ENCODE results near the gene PRKACA.
A peak's percentile ranks its signal among the peaks of the same experiment; 100 is the strongest.
"Not testable (repeated sequence)": the region's sequence is repeated elsewhere in the genome, so short reads cannot be mapped to it uniquely, and the experiment has no call there.

The PRKACA gene

DNA sequence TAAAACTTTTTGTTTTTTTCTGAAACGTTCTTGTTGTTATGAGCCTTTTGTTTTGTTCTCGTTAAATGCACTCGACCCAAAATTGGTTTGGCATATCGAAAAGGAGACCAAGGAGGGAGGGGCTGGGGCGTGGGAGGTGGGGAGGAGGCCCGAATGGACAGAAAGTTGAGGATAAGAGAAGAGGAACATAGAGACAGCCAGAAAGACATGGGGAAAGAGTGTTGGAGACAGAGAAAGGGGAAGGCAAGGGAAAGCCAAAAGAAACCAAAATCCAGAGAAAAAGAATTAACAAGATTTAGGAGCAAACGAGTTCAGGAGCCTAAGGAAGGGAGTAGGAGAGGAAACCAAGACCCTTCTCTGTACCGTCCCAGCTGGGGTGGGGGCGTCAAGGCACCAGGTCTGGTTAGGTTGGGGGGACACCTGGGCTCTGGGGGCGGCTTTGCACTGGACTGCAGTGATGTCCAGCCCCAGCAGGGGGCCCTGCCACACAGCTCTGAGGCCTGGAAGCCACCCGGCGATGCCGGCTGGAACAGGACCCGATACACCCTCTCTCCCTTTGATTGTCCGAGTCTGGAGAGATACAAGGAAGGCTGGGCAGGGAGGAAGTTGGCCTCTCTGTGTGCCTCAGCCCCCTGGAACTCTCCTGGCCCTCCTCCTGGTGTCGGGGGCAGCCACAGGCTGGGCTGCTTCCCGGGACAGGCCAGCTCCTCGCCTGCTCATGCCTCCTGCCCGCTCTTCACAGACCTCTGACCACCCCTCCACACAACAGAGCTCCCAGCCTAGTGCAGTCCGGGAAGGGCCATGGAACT is 30.4 kb upstream of the PRKACA start:
- peak; percentile 54 for DNase-seq

DNA sequence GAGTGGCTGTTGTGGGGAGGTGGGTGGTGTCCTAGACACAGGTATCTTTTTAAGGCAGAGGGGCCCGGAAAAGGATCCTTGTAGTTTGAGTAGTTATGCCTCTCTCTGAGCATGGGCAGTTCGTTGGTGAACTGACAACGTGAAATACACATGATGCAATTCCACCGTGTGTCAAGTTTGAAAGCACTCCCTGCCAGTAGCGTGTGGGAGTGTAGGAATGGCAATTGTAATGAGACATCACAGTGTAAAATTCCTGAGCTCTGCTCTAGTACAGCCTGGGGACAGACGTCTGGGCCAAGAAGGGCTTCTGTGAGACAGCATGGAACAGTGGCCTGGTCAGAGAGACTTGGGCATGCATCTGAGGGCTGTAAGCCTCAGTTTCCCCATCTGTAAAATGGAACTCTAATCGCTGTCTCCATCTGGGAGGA is 29.2 kb upstream of the PRKACA start:
- DNase-seq = no peak

DNA sequence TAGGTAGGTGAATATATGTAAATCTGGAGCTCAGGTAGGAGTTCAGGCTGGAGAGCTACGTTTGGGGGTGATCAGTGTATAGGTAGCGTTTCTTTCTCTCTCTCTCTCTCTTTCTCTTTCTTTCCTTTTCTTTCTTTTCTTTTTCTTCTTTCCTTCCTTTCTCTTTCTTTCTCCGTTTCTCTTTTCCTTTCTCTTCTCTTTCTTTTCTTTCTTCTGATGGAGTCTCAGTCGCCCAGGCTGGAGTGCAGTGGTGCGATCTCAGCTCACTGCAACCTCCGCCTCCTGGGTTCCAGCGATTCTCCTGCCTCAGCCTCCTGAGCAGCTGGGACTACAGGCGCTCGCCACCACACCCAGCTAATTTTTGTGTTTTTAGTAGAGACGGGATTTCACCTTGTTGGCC is 28.6 kb upstream of the PRKACA start:
- DNase-seq = not testable (repeated sequence)

DNA sequence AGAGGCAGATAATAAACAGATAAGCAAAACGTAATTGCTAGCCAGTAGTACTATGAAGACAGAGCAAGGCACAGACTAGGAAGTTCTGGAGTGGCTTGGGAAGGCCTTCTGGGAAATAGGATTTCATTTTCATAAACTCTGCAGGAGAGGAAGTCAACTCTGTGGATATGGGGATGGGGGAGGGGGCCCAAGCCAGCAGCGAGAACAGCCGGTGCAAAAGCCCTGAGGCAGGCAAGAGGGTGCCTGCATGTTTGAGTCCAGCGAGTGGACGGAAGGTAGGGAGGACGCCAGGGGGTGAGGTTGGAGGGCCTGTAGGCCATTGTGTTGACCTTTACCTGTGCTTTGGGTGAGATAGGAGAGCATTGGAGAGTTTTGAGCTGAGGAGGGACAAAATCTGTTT is 27.8 kb upstream of the PRKACA start:
- no peak for DNase-seq

DNA sequence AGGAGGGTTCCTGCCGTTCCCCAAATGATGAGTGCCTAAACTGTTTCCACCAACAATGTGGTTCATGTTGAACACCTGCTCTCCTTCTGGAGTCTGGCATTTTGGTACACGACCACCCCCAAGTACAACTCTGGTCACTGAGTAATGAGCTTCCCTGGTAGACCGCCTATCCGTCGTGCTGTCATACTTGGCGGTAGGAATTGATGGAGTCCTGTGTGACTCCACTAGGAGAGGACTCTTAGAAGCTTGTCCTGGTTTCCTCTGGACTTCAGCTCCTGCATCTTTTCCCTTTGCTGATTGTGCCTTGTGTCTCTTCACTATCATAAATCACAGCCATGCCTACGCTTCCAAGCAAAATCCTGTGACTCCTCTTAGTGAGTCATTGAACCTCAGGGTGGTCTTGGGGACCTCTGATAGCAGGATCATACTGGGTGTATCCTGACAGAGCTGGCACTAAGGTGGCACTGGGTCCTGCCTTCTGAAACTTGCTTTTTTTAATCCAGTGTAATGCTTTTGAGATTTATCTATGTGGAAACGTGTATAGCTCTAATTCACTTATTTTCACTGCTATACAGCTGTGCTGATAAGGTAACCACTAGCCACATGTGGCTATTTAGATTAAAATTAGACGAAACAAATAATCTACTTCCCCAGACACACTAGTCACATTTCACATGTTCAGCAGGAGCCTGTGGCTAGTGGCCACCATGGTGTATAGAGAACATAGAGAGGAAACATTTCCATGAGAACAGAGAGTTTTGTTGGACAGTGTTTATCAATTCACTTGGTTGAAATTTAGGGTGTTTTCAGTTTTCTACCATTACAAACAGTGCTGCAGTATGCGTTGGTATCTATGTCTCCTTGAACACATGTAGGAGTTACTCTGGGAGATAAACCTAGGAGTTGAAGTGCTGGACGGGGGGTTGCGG is 25.0 kb upstream of the PRKACA start:
- no peak for DNase-seq

DNA sequence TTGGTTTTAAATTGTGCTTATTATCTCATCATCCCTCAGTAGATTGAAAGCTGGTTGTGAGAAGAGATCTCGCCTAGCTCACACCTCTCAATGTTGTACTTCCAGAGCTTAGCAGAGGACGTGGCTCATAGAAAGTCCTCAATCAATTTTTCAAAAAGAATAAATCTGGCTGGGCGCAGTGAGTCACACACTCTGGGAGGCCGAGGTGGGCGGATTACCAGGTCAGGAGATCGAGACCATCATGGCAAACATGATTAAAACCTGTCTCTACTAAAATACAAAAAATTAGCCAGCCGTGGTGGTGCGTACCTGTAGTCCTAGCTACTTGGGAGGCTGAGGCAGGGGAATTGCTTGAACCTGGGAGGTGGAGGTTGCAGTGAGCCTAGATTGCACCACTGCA is 23.5 kb upstream of the PRKACA start:
- no peak for DNase-seq

DNA sequence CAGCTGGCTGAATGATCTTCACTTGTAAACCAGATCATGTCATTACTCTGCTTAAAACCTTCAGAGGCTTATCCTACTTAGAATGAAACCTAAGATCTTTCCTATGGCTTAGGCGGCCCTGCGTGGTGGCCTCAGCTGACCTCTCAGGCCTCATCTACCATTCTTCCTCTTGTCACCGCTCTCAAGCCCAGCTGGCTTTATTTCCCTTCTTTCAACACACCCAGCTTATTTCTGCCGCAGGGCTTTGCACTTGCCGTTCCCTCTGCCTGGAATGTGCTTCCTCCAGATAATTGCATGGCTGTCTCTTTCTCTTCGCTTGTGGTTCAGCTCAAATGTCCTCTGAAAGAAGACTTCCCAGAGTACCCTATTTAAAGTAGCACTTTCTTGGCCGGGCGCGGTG is 22.4 kb upstream of the PRKACA start:
- DNase-seq = no peak

DNA sequence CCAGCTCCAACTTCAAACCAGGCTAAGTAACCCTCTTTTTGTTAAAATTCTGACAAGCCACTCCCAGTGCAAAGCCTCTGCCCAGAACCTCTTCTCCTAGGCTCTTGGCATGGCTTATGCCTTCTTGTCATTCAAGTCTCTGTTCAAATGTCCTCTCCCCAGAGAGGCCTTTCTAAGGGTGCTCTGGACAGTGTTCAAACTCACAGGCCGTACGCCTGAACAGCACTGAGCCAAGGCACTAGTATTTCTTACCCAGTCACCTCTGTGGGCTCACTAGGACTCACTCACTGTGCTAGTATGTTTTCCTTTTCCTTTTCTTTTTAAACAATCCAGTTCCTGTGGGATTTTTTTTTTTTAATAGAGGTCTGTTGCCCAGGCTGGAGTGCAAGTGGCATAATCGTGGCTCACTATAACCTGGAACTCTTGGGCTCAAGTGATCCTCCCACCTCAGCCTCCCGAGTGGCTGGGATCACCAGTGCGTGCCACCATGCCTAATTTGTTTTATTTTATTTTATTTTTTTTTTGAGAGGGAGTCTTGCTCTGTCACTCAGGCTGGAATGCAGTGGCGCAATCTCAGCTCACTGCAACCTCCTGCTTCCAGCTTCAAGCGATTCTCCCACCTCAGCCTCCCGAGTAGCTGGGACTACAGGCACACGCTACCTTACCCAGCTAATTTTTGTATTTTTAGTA is 21.2 kb upstream of the PRKACA start:
- no peak for DNase-seq

DNA sequence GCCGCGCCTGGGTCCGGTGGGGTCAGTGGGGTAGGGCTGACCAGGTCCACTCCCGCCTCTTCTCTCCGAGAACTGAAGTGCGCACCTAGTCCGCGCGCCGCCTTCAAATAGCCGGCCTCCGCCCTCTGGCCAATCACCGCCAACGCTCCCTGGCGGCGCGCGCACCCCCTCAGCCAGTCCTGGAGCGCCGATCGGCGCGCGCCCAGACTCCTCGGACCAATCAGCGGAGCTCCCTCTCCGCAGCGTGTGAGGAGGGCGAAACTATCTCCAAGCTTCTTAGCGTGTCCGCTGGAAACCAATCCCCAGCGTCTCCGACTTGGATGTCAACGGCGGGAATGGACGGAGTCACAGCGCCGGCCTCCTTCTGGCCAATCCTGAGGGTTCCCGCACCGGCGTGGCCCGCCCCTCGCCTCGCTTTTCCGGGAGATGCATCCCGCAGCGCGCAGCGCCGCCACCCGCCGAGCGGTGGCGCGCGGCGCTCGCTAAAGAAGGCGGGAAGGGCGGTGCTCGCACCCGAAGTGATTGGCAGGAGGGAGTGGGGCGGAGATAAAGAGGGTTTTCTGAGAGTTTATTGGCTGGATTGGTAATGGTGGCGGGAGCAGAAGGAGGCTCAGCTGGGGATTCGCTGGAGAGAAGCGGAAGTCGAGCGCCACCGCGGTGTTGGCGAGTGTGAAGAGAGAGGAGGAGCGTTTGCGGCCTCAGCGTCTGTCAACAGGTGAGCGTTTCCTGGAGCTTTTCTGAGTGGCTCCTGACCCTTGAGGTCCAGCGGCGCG is 19.1 kb upstream of the PRKACA start, which contains the start of gene ASF1B:
Gene ASF1B, minus strand, starts transcription at position 81 of the 773 bp plus-strand sequence. CDS start 133 bp downstream, outside the sequence.
- peak; percentile 96 for DNase-seq

DNA sequence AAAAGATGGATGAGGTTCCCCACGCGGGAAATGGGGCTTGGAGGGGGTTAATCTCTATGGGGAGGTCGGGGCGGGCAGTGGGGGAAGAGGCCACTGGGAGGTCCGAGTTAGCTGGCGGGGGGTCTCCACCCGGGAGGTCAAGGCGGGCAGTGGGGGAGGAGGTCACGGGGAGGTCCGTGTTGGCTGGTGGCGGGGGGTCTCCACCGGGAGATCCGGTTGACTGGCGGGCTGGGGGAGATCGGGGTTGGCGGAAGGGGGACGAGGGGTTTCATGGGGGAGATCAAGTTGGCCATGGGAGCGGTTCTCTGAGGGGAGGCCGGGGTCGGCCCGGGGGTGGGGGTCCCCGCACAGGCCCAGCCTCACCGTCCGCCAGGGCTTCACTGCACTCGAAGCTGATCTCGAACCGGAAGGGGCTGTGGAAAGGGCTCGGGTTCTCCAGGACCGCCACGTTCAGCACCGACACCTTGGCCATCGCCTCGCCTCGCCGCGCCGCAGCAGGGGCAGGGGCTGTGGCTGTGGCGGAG is 18.5 kb upstream of the PRKACA start:
- no peak for DNase-seq

DNA sequence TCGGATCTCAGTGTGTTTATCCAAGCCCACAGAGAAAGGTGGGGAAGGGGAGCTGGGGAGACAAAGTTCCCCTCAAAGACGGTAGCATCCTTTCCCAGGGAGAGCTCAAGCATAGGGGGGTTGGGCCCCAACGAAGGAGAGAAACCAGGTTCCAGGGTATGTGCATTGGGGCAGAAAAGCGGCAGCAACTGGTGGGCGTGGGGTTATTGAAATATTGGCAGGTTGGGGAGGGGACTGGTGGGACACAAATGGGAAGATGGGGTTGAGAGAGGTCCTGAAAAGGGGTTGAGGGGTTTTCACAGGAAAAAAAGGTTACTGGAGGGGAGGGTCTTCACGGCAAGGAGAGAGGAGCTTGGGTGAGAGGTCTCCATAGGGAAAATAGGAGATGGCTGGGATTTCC is 17.8 kb upstream of the PRKACA start:
- DNase-seq = no peak

DNA sequence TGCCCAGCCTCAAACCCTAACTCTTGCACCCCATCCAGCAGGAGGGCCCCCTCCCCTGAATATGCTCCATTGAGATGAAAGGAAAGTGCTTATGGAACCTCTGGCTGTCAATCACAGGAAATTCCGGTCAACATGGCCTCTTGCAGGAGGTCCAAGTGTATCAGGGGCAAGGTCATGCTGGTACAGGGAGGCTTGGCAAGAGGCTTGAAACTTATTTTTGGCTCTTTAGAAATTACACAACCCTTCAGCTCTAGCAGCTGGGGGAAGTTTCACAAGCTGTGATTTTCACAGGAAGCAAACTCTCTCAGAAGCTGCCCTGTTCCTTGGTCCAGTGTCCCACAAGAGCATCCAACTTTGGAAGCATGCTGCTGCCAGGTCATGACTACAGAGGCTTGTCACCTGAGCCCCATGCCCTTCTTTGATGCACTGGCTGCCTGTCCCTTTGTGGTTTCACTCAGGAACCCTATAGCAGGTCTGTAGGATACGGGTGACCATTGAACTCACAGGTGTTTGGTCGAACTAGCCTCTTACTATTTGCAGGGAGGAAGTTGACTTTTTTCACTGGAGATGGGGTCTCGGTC is 10.5 kb upstream of the PRKACA start:
- DNase-seq = no peak

DNA sequence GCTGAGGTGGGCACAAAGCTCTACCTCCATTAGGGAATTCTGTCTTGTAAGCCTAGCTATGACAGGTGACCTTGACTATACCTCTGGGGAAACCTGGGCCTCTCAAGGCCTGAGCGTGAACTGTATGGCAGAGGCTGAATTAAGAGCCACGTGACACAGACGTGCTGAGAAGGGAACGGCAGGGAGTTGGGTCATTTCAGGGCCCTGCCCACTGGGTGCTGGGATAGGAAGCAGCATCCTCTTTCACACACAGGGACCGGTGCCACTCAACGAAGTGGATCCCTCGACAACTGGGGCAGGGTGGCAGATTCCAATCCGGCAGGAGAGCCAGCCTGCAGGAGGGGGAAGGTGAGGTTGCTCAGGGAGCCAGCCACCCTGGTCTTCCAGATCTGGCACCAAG is 9.6 kb upstream of the PRKACA start:
- no peak for DNase-seq

DNA sequence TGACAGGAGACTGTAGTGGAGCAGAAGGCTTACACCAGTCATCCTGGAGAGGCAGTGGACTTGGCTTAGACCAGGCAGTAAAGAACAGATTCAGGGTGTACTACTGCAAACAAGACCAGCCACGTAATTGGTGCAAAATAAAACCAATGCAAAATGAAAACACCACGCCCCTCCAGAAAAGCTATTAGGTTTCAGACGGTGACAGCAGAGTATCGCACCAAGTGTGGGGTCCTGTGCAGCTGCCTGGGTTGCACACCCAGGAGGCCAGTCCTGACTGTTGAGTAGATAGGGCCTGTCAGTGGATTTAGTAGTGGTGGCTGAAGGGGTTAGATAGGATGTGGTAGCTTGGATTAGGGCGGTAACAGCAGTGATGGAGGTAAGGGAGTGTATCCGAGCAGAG is 5.4 kb upstream of the PRKACA start:
- no peak for DNase-seq

DNA sequence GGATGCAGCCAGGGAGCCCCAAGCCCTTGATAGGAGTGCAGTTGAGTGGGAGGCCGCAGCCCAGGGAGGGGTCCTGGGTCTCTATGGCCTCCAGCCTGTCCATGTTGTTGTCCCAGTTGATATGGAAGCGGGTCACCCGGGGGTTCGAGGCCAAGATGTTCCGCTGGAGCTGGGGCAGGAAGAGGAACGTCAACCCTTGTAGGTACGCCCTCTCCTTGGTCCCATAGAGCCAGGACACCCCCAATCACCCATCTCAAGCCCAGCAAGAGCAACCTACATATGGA is 2.9 kb upstream of the PRKACA start:
- no peak for DNase-seq

DNA sequence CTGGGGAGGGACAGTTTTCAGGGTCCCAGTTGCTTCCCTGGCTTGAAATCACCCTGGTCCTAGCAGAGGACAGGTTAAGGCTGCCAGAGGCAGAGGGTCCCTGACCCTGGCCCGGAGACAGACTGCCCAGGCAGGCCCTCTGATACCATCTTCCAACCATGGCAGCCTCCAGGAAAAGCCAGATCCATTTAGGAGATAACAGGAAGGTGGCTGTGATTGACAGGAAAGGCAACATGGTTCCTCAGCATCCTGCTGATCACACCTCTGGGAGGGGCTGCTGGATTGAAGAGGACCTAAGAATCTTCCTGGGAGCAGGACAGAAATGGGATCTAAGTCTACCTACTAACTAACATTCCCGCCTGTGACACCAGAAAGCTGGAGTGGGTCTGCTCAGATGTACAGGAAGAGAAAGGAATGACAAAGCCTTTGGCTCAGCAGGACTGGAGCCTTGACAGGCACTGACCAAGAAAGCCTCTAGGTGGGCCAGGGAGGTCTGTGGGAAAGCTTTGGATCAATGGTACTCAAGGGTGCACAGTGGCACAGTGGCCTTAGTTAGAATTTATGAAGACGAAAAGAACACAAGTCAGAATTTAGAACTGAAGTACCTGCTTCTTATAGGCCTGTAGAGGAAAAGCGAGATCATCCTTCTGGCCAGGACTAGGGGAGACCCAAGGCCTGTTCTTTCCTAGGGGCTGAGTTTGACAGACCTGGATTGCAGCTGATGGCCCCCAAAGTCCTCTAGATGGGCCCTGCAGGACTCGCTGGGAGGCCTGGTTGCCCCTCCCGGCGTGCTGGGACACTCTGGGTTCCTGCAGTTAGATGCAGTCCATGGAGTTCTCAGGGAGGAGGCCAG is 2.3 kb upstream of the PRKACA start:
- no peak for DNase-seq

DNA sequence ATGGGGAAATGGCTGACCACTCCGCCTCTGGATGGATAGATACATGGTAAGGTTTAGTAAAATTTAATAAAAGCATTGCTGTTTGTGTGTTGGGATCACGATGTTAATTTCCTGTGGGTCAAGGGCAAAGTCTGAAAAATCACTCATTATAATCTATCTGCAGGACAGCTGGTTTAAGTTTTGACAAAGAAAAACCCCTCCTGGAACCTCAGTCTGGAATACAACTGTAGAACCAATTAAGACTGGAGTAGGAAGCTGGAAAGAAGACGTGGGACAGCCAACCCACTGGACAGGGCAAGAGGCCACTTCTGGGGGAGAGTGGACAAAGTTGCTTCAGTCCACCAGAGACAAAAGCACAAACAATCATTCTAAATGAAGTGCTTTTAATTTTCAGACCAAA is 1.6 kb upstream of the PRKACA start:
- DNase-seq = no peak

DNA sequence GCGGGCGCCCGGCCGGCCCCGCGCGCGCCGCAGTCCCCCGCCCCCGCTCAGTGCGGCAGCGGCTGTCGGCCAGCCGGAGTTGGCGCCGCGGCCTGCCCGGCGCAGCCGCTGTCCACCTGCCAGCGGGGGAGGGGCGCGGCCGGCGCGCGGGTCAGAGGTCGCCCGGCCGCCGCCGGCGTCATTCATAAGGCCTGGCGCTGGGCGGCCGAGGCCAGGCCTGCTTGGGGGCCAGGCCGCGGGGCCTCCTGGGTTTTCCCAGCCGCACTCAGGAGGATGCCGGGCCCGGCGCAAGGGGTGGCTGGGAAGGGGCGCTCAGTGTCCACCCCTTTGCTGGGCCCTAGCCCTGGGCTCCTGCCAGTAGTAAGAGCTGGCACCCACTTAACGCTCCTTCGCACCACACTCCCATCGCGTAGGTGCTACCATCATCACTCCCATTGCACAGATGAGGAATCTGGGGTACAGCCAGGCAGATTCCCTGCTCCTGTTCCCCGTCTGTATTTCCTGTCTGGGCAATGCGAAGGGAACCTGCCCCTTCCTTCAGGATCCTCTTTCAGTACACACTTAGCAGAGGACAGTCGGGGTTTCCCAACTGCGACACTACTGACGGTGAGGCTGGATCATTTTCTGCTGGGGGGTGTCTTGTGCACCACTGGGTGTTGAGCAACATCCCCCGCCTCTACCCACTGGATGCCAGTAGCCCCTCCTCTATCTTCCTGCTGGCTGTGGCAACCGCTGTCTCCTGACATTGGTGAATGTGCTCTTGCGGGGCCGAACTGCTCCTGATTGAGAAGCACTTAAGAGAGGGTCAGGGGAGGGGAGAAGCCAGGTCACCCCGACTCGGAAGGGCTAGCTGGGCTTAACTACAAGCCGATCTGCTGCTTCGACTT is 846 bp upstream of the PRKACA start:
- DNase-seq = peak; percentile 21

DNA sequence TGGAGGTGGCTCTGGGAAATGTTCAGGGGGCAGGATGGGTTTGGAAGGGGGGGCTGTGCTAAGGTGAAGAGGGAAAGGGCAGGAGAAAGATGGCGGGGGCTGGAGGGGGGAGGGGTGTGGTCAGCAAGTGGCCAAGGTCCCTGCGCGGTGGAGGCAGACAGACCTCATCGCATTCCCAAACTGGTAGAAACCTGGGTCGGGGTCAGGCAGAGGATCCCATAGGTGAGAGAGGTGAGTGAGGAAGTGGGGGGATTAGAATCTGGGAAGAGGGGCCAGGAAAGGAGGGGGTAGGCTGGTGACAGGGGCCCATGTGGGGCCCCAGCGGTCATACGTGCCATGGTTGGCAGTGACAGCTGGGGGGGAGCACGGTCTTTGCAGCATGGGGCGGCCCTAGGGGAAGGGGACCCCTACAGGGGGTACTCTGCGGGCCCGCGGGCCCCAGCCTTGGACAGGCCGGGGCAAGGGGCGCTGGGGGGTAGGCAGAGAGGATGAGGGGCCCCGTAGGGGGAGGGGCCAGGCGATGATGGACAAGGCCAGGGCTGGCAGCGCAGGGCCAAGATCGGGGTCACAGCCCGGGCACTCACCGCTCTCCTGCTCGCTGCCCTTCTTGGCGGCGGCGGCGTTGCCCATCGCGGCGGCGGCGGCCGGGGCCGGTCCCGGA is 514 bp downstream of the PRKACA start:
- DNase-seq = peak; percentile 13

DNA sequence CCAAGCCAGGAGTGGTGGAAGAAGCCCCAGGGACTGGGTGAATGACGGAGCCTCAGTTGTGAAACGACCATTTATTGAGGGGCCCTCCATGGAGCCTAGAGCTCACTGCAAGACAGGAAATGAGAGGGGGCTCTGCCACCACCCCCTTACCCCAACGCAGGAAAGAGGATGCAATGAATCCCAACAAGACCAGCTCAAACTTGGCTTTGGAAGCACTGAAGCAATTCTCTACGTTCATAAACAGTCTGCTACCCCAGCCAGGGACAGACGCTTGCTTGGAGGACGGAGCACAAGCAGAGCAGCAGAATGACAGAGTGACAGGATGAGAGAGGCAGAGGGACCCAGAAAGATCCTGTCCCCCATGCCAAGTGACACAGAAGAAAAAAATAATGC is 1.0 kb downstream of the PRKACA start:
- no peak for DNase-seq

All from stimulated activated CD4-positive, alpha-beta T cell treated with anti-CD3 and anti-CD28 coated beads, Interleukin-4, amount 100 ng/mL, for 1 hour (primary cell).